Right atrium auricular region (tissue), 2 donors: ENCODE data around the gene KCNK17. TPM values are rescaled to one million over a fixed set of nuclear protein-coding genes. Genes with fewer than 3 reads are reported as not detected.

Experiments used
- DNase-seq: peaks from one replicate; pipeline ENCODE4 v3.0.0-alpha.2; 2019; ENCODE audit warnings: low spot score
- H3K27ac ChIP-seq, 2 donors: fragments of 200-600 bp; sonication (generic); 1 replicate in 1 of 2; 2 replicates in 1 of 2; pipeline ENCODE4 v1.5.1; 2016 to 2019
- H3K27me3 ChIP-seq, 2 donors: fragments of 200-600 bp; sonication (generic); one replicate each; pipeline versions ENCODE4 v1.5.1 to v1.6.0; 2017 to 2019
- H3K36me3 ChIP-seq: fragments of 200-600 bp; sonication (generic); one replicate; pipeline ENCODE4 v1.5.1; 2016
- H3K4me1 ChIP-seq, 2 donors: fragments of 200-600 bp; sonication (generic); one replicate each; pipeline versions ENCODE4 v1.5.1 to v1.6.0; 2017 to 2019
- H3K4me3 ChIP-seq, 2 donors: fragments of 200-600 bp; sonication (generic); 1 replicate in 1 of 2; 2 replicates in 1 of 2; pipeline ENCODE4 v1.5.1; 2017 to 2019; ENCODE audit warnings: mild to moderate bottlenecking in 1 of 2, moderate library complexity in 1 of 2
- H3K9me3 ChIP-seq, 2 donors: fragments of 200-600 bp; sonication (generic); one replicate each; pipeline ENCODE4 v1.5.1; 2019
- total RNA-seq, 2 donors: library from RNA; depleted of rRNA; stranded (reverse); fragments of >200 nt; gene quantifications; one replicate each; pipeline ENCODE4 v1.1.0, GENCODE V29; 2016
- TF ChIP-seq, protein P1 (sequence below), 2 donors: fragments of 200-600 bp; sonication (generic); IDR thresholded peaks; one replicate each; pipeline ENCODE4 v1.5.1; 2019; ENCODE audit warnings: antibody characterized with exemption in 2 of 2

KCNK17 gene
- total RNA-seq, 2 donors from 2014 or later = 0.98 to 1.3 TPM

DNA sequence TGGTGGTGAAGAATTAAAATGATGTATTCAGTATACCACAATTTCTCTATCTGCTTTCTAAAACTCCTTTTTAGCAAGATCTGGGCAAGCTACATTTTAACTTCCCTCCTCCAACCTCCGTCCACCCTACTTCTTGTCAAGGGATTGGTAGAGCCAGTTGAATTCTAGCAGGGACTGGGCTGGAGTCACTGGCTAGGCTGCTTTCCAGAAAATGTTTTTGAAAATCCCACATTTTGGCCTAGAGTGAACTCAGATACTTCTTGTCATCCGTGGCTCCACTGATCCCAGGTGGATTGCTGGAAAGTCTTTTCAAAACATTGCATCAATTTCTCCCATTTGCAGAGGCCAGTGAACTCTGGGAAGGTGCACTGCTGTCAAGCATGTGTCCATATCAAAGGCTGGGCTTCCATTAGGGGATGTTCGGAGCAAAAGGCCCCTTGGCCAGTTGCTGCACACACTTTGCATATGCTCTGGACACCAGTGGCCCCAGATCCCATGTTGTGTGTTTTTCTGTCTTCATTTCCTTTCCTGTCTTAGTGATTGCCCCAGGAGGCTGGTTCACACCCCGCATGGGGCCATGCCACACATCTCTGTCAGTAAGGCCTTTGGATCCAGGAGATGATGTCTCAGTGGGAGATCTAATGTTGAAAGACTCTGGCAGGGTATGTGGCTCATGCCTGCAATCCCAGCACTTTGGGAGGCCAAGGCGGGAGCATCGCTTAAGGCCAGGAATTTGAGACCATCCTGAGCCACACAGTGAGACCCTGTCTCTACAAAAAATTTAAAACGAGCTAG is 19.6 kb upstream of the KCNK17 start:
- H3K36me3 ChIP-seq = no peaks in the 10 kb centered on the region
- H3K4me3 ChIP-seq = no peak overlapping the region
- TF ChIP-seq, protein P1, sequence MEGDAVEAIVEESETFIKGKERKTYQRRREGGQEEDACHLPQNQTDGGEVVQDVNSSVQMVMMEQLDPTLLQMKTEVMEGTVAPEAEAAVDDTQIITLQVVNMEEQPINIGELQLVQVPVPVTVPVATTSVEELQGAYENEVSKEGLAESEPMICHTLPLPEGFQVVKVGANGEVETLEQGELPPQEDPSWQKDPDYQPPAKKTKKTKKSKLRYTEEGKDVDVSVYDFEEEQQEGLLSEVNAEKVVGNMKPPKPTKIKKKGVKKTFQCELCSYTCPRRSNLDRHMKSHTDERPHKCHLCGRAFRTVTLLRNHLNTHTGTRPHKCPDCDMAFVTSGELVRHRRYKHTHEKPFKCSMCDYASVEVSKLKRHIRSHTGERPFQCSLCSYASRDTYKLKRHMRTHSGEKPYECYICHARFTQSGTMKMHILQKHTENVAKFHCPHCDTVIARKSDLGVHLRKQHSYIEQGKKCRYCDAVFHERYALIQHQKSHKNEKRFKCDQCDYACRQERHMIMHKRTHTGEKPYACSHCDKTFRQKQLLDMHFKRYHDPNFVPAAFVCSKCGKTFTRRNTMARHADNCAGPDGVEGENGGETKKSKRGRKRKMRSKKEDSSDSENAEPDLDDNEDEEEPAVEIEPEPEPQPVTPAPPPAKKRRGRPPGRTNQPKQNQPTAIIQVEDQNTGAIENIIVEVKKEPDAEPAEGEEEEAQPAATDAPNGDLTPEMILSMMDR (IDR thresholded peaks at IDR 0.05) = no peak
- DNase-seq = no peak
- no peaks in the 10 kb centered on the region for H3K4me1 ChIP-seq
- H3K9me3 ChIP-seq = no peaks in the 10 kb centered on the region
- no peaks in the 10 kb centered on the region for H3K27me3 ChIP-seq
- no peak overlapping the region for H3K27ac ChIP-seq

DNA sequence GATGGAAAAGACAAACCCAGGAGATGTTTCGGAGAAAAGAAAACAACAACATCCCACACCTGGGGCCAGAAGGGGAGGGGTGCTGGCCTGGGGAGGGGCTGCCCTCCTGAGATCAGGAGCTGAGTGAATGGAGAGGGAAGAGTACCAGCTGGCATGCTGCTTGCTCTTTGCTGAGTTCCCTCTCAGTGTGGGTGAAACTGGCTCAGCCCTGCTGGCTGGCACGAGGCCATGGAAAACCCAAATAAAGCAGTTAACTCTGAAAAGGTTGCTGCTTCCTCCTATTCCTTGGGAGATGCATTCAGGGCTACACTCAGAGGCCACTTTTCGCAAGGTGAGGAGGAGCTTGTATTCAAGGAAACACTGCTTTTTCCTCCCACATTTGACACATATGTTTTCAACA is 16.3 kb upstream of the KCNK17 start:
- no peak for DNase-seq
- Histone ChIP-seq H3K27ac (no peak overlapping the region), H3K27me3 (no peaks in the 10 kb centered on the region), H3K36me3 (no peaks in the 10 kb centered on the region), H3K9me3 (no peaks in the 10 kb centered on the region), H3K4me3 (no peak overlapping the region), H3K4me1 (no peaks in the 10 kb centered on the region)
- TF ChIP-seq, protein P1 (IDR thresholded peaks at IDR 0.05) = no peak

DNA sequence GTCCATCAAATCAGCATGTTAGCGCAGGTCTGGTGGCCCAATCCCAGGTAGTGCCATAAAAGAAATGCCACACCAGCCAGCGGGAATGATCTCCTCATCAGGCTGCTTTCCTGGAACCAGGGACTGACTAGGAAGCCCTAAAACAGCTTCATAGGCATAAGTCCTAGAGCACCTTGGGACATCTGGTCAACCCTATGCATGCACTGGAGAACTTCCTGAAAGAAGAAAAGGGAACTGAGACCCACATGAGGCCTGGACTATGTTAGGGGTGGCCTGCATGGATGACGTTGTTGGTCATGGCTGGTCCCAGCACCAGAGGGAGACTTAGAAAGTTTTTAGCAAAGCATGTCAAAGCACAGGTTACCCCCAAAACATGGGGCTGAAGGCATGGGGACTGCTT is 15.8 kb upstream of the KCNK17 start:
- Histone ChIP-seq H3K27ac (no peak overlapping the region), H3K27me3 (no peaks in the 10 kb centered on the region), H3K9me3 (no peaks in the 10 kb centered on the region), H3K4me1 (no peaks in the 10 kb centered on the region), H3K4me3 (no peak overlapping the region), H3K36me3 (no peaks in the 10 kb centered on the region)
- DNase-seq = no peak
- TF ChIP-seq, protein P1 (IDR thresholded peaks at IDR 0.05) = no peak

DNA sequence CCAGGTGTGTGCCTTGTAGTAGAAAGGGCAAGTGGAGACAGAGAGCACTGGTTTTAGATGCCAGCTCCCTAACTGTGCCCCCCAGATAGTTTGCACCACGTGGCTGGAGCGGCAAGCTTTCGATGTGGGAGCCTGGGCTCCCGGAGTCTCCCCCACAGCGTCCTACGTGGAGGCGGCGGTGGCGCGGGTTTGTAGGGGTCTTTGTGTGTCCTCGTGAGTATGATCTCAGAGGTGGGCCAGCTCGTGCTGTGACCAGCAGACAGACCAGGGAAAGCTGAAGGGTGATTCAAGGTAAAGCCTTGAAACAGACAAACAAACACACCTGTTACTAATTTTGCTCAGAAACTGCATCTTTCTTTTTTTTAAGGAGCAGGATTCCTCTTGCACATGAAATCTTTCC is 13.8 kb upstream of the KCNK17 start:
- Histone ChIP-seq H3K4me3 (no peak overlapping the region), H3K27ac (no peak overlapping the region), H3K4me1 (no peaks in the 10 kb centered on the region), H3K36me3 (no peaks in the 10 kb centered on the region), H3K9me3 (no peaks in the 10 kb centered on the region), H3K27me3 (no peaks in the 10 kb centered on the region)
- TF ChIP-seq, protein P1 (IDR thresholded peaks at IDR 0.05) = no peak
- DNase-seq = no peak

DNA sequence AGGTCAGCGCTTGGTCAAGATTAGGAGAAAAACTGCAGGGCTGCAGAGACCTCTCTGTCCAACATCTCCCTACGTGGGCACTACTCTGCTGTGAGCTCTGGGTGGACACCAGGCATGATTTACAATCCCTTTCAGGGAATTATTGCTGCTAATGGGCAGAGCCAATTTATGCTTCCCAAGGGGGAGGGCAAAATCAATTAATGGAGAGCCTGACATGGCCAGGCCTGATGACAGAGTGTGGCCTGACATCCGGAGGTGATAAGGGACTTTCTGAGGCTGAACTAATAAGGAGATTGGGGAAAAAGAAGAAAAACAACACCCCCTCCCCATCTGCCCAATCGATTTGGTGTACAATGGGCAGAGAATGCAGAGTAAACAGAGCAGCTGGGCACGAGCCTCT is 13.3 kb upstream of the KCNK17 start:
- Histone ChIP-seq H3K4me3 (no peak overlapping the region), H3K27me3 (no peaks in the 10 kb centered on the region), H3K4me1 (no peaks in the 10 kb centered on the region), H3K9me3 (no peaks in the 10 kb centered on the region), H3K36me3 (no peaks in the 10 kb centered on the region), H3K27ac (no peak overlapping the region)
- TF ChIP-seq, protein P1 (IDR thresholded peaks at IDR 0.05) = no peak
- no peak for DNase-seq
